ENCODE results near the gene PLA2G15.

DNA sequence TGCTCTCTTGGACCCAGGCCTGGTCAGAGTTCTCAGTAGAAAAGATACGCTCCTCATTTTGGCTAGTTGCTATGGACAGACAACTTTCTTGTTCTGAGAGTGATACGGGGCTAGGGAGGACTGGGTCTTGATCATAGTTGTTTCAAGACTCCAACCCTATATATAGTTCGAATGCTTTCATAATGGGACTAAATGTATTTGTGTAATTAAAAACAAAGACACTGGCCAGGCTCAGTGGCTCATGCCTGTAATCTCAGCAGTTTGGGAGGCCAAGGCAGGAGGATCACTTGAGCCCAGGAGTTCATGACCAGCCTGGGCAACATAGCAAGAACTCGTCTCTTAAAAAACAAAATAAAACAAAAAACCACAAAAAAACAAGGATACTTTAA is 36.9 kb downstream of the PLA2G15 start:
- TF ChIP-seq, protein P1, sequence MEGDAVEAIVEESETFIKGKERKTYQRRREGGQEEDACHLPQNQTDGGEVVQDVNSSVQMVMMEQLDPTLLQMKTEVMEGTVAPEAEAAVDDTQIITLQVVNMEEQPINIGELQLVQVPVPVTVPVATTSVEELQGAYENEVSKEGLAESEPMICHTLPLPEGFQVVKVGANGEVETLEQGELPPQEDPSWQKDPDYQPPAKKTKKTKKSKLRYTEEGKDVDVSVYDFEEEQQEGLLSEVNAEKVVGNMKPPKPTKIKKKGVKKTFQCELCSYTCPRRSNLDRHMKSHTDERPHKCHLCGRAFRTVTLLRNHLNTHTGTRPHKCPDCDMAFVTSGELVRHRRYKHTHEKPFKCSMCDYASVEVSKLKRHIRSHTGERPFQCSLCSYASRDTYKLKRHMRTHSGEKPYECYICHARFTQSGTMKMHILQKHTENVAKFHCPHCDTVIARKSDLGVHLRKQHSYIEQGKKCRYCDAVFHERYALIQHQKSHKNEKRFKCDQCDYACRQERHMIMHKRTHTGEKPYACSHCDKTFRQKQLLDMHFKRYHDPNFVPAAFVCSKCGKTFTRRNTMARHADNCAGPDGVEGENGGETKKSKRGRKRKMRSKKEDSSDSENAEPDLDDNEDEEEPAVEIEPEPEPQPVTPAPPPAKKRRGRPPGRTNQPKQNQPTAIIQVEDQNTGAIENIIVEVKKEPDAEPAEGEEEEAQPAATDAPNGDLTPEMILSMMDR (IDR thresholded peaks at IDR 0.05), result no peak
- no peak for TF ChIP-seq POLR2A (IDR thresholded peaks at IDR 0.05)
